H1 (cell line): ENCODE measurements around the gene GPR25.

Experiments
- CTCF ChIP-seq, 3 experiments: IDR thresholded peaks; 1 replicate in 2 of 3; 2 replicates in 1 of 3; pipeline versions ENCODE4 v1.5.1 to v1.6.1; 2011; ENCODE audit warnings: low read length in 3 of 3, mild to moderate bottlenecking in 3 of 3, inconsistent platforms in 2 of 3, low read depth in 1 of 3, moderate library complexity in 1 of 3; ENCODE audit not compliant: insufficient read depth in 1 of 3; ENCODE audit errors: control extremely low read depth in 1 of 3
- EGR1 ChIP-seq: IDR thresholded peaks from 2 replicates; pipeline ENCODE4 v1.6.1; 2011; ENCODE audit warnings: low read depth, low read length, borderline replicate concordance
- EZH2 ChIP-seq: fragments of 200-600 bp; sonication (generic); IDR thresholded peaks from 2 replicates; pipeline ENCODE4 v1.7.1; 2012; ENCODE audit warnings: low read depth, mild to moderate bottlenecking, moderate library complexity, low read length, inconsistent platforms; ENCODE audit not compliant: severe bottlenecking
- POLR2A ChIP-seq, 2 experiments: IDR thresholded peaks; 1 replicate in 1 of 2; 2 replicates in 1 of 2; pipeline ENCODE4 v1.6.1; 2011; ENCODE audit warnings: low read depth in 2 of 2, low read length in 2 of 2, mild to moderate bottlenecking in 2 of 2; ENCODE audit errors: control extremely low read depth in 1 of 2
- POLR2AphosphoS5 ChIP-seq: IDR thresholded peaks from 2 replicates; pipeline ENCODE4 v1.6.1; 2011; ENCODE audit warnings: low read depth, low read length
- RAD21 ChIP-seq, 2 experiments: IDR thresholded peaks in 1 of 2; conservative IDR thresholded peaks in 1 of 2; 2 replicates each; pipeline ENCODE4 v1.6.1; 2011; ENCODE audit warnings: low read depth in 2 of 2, low read length in 2 of 2, improper control_type of control experiment in 1 of 2, inconsistent platforms in 1 of 2, mild to moderate bottlenecking in 1 of 2, moderate library complexity in 1 of 2
- SIN3A ChIP-seq, 2 experiments: IDR thresholded peaks in 1 of 2; conservative IDR thresholded peaks in 1 of 2; 2 replicates each; pipeline ENCODE4 v1.6.1; 2011 to 2012; ENCODE audit warnings: low read length in 2 of 2, improper control_type of control experiment in 1 of 2, low read depth in 1 of 2, mild to moderate bottlenecking in 1 of 2
- TAF1 ChIP-seq: IDR thresholded peaks from 2 replicates; pipeline ENCODE4 v1.6.1; 2011; ENCODE audit warnings: mild to moderate bottlenecking, low read depth, low read length
- YY1 ChIP-seq: IDR thresholded peaks from 2 replicates; pipeline ENCODE4 v1.6.1; 2011; ENCODE audit warnings: low read depth, mild to moderate bottlenecking, low read length

DNA sequence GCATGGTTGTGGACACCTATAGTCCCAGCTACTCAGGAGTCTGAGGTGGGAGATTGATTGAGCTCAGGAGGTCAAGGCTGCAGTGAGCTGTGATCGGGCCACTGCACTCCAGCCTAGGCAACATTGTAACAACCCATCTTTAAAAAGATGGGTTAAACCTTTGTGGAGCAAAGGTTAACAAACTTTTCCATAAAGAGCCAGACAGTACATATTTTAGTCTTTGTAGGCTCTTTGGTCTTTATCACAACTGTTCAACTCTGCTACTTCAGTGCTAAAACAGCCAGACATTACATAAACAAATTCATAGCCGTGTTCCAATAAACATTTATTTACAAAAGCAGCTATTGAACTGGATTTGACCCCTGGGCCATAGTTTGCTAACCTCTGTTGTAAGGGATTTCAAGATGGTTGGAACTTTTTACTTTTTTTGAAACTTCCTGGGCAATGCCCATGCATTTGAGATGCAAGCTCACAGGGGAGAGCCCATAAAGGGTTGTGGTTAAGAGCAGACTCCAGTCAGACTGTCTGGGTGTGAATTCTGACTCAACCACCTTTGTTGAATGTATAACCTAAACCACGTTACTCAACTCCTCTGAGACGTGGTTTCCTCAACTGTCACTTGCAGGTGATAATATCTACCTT lies 32.8 kb downstream of the GPR25 start:
- TF ChIP-seq CTCF (IDR thresholded peaks at IDR 0.05; ENCODE audit: control extremely low read depth in 1 of 3, insufficient read depth in 1 of 3, low read depth in 1 of 3, low read length in 3 of 3), result no peak
- no peak for TF ChIP-seq YY1
- no peak for TF ChIP-seq SIN3A (conservative IDR thresholded peaks at IDR 0.05 in 1 of 2, IDR thresholded peaks at IDR 0.05 in 1 of 2; ENCODE audit: low read depth in 1 of 2, low read length in 2 of 2)
- TF ChIP-seq EZH2, result no peak
- TF ChIP-seq POLR2AphosphoS5, result no peak
- TF ChIP-seq TAF1, result no peak
- no peak for TF ChIP-seq POLR2A (IDR thresholded peaks at IDR 0.05; ENCODE audit: control extremely low read depth in 1 of 2, low read depth in 2 of 2, low read length in 2 of 2)
- no peak for TF ChIP-seq RAD21 (IDR thresholded peaks at IDR 0.05 in 1 of 2, conservative IDR thresholded peaks at IDR 0.05 in 1 of 2; ENCODE audit: low read depth in 2 of 2, low read length in 2 of 2)
- TF ChIP-seq EGR1, result no peak
